HG03469 (cell line): ENCODE results near the gene ZNF222.

Experiments used
- ATAC-seq: cut with Tn5 transposase; IDR thresholded peaks from one replicate; pipeline ENCODE4 v1.9.1; 2021; ENCODE audit warnings: mild to moderate bottlenecking, moderate library complexity, moderate number of reproducible peaks; ENCODE audit not compliant: unreplicated experiment

The ZNF222 gene

DNA sequence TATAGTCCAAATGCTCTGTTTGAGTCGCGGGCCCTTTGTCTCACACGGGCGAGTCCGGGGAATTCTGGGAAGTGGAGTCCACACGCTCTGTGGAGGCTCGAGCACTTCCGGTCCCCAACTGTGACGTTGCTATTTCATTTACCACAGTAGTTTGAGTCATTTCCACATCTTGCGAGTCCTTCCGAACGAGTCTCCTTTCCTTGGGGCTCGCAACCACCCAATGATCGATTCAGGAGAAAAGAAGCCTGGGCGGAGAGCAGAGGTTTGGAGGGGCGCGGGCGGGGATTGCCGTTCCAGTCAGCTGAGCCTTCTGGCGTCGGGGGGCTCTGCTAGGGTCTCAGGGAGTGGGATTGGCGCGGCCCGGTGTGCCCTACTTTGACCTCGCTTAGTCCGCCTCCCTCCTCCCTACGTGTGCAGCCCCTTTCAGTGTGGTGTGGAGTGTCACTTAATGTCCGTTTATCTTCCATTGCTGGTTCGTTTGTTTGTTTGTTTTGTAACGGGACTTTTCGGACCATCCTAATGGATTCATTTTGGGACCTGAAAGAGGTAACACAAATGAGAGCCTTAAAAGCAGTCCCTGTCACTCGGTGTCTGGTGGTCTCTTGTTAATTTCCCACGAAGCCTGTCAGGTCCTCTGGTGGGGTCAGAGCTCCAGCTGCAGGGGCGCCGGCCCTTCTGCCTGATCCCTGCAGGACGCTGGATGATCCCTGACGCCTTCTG is at the start of gene ZNF222:
ZNF222 (plus strand) TSS at position 163 of the 720 bp plus-strand sequence; CDS start at position 221, 58 bp downstream.
- ATAC-seq: peak; percentile 72

DNA sequence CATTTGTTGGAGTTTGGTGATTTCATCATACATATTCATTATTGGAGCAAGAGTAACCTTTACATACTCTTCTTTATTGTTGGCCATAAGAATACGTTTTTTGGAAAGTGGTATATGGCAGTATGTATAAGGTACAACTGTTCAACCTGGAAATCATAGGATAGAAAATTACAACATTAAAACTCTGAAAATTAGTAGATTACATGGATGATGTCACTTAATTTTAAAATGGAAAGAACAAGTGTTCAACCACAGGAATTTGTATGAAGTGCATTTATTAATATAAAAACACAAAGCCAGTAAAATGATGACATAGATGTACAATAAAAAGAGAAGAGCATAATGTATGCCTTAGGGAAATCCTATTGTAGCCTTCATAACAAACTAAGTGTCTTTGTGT is 48.4 kb upstream of the ZNF222 start:
- no peak for ATAC-seq

DNA sequence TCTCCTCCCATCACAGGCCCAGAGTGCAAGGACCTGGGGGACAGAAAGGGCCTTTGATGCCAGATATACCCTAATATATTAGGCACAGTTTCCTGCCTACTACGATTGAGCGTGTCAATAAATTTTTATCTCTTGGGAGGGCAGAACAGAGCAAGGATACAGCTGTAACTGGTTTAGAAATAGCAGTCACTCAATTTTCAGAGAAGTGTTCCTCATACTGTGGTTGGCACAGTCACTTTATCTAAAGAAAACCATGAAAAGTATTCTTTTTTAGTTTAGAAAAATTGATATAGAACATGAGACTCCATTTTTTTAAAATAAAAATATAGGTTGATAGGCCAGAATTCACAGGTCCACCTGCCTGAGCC is 41.7 kb upstream of the ZNF222 start:
- no peak for ATAC-seq

DNA sequence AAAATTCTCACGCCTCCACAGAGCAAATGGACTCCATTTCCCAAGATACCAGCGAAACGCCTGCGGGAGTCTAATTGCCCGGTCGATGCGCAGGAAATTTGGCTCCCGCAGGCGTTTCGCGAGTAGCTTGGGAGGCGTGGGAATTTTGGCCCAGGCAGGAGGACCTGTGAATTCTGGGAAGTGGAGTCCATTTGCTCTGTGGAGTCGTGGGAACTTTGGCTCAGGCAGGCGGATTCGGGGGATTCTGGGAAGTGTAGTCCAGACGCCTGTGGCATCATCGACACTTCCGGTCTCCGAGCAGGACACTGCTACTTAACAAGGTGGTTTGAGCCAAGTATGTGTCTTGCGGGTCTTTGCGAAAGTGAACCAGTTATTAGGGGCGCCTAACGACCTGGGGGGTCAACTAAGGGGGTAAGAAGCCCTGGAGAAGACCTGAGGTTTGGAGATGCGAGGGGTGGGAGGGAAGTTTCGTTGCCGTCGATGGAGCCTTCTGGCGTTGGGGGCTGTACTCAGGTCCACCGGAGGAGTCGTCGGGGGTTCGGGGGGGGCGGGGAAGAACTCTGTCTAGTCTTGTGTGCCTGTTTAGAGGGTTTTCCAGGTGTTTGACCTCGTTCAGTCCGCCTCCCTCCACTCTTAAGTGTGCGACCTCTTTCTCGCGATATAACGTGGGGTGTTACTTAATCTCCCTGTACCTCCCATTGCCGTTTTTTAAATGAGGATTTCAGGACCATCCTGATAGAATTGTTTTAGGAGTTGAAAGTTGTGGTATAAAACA is 41.1 kb upstream of the ZNF222 start, which contains the start of gene ZNF155:
ZNF155 (plus strand) TSS at position 277 of the 775 bp plus-strand sequence. CDS start 4,356 bp downstream, outside the sequence.
- ATAC-seq: no peak

DNA sequence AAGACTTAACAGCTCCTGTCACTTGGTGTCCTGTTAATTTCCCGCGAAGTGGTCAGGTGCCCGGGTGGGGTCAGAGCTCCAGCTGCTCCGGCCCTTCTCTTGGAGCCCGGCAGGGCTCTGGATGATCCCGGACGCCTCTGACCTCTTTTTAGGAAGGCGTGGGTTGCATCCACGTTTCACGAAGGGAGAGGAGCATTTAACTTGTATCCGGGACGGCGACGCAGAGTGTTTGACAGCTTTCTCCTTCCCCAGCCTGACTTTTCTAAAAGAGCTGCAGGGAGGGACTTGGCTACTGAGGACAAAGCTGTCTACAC is 40.5 kb upstream of the ZNF222 start:
- ATAC-seq: no peak

DNA sequence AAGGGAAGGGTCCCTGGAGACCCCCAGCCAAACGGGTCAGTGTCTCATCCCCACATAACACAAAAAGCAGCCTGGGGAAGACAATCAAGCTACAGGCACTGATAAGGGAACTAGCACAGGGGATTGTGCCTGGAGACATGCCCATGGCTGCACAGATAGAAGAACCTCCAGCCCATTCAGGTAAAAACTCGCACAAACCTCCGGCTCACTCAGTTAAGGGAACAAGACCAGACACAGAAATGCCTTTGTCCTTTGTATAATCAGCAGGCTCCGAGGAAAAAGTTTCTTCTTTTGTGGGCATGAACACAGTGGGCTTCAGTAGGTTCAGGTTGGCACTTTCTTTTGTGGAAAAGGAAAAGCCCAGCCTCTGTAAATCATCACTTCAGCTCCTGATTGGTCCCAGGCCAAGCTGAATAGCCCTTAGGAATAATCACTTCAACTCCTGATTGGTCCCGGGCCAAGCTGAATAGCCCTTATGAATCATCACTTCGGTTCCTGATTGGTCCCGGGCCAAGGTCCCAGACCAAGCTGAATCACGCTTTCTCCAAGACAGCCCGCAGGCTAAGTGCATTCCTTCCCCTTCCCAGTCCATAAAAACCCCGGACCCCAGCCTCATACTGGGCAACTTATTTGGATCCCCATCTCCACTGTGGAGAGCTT is 27.4 kb upstream of the ZNF222 start:
- ATAC-seq: no peak

DNA sequence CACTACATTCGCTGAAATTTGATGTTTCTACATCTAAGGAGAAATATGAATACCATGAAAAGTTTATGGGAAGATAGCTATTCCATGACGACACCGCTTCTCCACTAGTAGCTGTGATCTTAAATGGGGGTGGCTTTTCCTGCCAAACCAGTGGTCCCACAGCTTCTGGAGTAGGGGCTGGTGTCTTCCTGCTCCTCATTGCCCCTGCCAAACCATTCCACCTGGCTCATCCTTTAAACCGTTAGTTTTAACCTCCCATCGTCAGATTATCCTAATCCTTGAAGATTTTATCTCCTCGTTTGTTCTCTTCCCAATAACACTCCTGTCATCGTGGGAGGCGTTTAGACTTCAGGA is 23.0 kb upstream of the ZNF222 start:
- ATAC-seq: no peak

DNA sequence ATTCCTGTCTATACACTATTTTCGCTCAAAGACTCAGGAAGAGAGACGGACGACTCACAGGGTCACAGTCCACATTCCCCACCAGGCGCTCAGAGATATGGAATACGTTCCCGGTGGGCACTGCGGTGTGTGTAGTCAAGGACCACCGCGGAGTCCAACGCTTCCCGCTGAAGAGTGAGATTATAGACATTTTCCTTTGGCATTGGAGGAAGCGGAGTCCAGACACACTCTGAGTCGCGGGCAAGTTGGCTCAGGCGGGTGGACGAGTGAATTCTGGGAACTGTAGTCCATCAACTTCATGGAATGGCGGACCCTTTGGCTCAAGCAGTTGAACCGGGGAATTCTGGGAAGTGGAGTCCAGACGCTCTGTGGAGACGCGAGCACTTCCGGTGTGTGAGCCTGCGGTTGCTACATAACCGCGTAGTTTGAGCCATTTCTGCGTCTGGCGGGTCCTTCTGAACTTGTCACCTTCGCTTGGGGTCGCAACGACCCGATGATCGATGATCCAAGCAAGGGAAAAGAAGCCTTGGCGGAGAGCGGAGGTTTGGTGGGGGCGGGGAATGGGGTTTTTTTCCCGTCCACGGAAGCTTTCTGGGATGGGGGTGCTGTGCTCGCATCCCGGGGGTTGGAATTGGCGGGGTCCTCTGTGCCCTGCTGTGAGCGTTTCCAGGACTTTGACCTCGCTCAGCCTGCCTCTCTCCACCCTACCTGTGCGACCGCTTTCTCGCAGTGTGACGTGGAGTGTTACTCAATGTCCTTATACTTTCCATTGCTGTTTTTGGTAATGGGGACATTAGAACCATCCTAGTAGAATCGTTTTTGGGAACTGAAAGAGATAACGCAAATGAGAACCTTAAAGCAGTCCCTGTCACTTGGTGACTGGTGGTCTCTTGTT is 22.4 kb upstream of the ZNF222 start, which contains the start of gene ZNF230:
ZNF230 (plus strand) TSS at position 392 of the 895 bp plus-strand sequence. CDS start 4,122 bp downstream, outside the sequence.
- peak; percentile 66 for ATAC-seq

DNA sequence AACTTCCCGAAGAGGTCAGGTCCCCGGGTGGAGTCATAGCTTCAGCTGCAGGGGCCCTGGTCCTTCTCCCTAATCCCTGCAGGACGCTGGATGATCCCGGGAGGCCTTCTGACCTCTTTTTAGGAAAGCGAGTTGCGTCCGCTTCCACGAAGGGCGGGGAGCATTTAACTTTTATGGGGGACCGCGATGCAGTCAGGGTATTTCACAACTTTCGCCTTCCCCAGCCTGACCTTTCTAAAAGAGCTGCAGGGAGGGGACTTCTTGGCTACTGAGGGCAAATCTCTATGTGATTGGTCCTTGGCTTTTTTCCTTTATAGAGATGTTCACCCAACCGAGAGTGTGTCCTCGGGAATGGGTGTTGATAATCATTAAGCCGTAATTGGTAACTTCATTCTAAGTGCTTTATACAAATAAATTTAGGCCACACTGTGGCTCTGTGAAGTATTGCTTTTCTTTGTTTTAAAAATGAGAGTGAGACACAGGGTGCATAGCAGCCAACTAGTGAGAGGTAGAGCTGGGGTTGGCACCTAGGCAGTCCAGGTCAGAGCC is 21.6 kb upstream of the ZNF222 start:
- ATAC-seq: no peak

DNA sequence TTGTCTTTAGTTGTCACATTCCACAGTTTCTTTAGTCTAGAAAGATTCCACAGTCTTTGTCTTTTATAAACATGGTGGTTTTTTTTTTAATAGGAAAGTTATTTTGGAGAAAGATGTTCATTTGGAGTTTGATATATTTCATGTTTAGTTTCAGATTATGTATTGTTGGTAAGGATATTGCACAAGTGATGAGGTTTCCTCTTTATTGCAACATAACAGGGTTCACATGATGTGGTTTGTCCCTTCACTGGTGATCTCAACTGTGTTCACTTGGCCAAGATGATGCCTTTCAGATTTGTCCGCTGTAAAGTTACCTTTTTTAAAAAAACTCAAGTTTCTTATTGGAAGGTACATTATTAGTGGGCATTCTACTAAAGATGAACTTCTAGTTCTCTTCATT is 19.2 kb upstream of the ZNF222 start:
- no peak for ATAC-seq

DNA sequence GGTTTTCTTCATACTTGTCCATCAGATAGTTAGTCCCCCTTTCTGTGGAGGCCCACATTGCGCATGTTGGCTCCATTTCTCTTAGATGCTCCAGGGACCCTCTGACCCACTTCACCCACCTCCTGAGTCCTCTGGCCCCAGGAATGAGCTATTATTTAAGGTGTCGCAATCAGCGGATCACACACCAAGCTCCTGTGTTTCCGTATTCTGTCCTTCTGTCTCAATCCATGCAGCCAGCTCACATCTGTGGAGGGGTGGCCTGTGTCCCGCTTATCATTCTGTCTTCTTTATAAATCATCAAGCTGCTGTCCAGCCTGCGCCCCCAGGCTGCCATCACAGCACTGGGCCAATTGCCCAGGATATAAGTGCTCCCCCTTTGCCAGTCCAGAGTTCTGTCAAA is 17.7 kb upstream of the ZNF222 start:
- no peak for ATAC-seq

DNA sequence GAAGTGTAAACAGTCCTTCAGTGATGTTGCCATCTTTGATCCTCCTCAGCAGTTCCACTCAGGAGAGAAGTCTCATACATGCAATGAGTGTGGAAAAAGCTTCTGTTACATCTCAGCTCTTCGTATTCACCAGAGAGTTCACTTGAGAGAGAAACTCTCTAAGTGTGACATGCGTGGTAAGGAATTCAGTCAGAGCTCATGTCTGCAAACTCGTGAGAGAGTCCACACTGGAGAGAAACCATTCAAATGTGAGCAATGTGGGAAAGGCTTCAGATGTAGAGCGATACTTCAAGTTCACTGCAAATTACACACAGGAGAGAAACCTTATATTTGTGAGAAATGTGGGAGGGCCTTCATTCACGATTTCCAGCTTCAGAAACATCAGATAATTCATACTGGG is 14.7 kb upstream of the ZNF222 start:
- ATAC-seq: no peak

DNA sequence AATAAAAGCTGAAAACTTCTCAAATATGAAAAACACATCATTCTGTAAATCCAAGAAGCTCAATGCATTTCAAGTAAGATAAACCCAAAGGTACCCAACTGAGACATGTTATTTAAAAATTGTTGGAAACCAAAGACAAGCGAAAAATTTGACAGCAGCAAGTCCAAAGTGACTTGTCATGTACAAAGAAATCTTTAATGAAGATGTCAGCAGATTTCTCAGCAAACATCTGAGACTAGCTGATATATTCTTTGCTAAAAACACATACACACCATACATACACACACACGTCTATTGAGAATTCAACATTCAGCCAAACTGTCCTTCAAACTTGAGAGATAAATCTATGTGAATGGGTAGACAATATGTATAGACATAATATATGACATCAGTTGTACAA is 5.7 kb upstream of the ZNF222 start:
- no peak for ATAC-seq

DNA sequence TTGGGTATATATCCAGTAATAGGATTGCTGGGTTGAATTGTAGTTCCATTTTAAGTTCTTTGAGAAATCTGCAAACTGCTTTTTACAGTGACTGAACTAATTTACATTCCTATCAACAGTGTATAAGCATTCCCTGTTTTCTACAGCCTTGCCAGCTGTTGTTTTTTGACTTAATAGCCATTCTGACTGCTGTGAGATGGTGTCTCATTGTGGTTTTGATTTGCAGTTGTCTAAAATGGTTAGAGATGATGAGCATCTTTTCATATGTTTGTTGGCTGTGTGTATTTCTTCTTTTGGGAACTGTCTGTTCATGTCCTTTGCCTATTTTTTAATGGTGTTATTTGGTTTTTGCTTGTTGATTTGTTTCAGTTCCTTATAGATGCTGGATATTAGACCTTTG is 4.0 kb upstream of the ZNF222 start:
- no peak for ATAC-seq

DNA sequence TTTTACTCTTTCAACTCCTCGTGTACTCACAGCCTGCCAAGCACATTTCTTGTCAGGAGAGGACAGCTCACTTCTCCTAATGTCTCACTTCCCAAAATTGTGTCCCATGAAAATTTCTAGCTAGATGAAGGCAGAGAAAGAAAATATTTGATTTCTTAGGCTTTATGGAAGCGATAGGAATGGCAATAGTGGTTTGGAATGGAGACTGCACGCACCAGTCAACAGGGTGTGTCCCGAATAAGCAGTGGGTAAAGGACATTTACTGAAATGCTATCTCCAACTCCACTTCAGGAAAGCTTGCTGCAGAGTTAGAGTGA is 321 bp upstream of the ZNF222 start:
- no peak for ATAC-seq

DNA sequence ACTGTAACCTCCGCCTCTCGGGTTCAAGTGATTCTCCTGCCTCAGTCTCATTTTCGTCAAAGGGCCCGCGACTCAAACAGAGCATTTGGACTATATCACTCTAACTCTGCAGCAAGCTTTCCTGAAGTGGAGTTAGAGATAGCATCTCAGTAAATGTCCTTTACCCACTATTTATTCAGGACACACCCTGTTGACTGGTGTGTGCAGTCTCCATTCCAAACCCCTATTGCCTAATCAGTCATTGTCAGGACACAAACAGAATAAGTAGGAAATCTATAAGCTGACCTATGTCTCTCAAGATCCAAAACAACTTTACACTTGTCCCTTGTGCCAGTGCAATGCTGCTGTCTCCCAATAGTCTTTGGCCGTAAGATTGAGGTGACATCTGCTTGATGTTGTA is 1.4 kb downstream of the ZNF222 start:
- no peak for ATAC-seq

DNA sequence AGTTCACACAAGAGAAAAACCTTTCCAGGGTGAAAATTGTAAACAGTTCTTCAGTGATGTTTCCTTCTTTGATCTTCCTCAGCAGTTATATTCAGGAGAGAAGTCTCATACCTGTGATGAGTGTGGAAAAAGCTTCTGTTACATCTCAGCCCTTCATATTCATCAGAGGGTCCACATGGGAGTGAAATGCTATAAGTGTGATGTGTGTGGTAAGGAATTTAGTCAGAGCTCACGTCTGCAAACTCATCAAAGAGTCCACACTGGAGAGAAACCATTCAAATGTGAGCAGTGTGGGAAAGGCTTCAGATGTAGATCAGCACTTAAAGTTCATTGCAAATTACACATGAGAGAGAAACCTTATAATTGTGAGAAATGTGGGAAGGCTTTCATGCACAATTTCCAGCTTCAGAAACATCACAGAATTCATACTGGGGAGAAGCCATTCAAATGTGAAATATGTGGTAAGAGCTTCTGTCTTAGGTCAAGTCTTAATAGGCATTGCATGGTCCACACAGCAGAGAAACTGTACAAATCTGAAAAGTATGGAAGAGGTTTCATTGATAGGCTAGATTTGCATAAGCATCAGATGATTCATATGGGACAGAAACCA is 6.9 kb downstream of the ZNF222 start:
- no peak for ATAC-seq

DNA sequence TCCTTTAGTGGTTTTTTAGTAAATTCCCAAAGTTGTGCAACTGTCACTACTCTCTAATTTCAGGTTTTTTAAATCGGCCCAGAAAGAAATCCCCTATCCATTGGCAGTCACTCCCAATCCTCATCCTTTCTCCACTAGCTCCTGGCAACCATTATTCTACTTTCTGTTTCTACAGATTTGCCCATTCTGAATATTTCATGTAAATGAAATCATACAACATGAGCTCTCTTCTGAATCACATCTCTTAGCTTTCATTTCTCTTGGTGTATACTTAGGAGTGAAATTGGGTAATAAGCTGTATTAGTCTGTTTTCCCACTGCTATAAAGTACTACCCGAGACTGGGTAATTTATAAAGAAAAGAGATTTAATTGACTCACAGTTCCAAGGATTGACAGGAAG is 17.0 kb downstream of the ZNF222 start:
- ATAC-seq: no peak

DNA sequence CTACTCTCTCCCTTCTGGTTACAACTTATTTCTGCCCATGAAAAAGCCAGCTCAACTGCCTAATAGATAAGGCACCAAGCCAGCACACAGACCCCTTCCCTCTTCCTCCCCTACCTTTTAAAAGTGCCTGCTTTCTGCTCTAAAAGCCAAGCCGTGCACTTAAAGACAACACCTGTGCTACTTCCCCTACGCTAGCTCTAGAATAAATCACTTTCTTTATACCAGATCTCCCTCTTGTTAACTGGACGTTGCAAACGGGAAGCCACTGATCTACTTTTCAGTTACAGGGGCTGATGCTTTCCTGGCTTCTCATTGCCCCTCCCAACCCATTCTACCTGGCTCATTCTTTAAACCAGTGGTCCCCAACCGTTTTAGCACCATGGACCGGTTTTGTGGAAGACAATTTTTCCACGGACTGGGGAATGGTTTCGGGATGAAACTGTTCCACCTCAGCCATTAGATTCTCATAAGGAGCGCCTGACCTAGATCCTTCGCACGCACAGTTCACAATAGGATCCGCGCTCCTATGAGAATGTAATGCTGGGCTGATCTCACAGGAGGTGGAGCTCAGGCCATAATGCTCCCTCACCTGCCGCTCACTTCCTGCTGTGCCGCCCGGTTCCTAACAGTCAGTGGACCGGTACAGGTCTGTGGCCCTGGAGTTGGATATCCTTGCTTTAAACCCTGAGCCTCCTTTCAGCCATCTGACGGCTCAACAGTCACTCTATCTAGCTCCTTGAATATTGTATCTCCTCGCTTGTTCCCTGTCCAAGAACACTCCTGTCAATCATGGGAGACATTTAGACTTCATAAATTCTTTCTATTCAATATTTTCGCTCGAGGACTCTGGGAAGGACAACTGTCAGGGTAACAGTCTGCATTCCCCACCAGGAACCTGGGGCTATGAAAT is 25.8 kb downstream of the ZNF222 start:
- ATAC-seq: no peak
